Stimulated activated CD8-positive, alpha-beta memory T cell treated with anti-CD3 and anti-CD28 coated beads, Interleukin-4, amount 100 ng/mL, for 4 hours (primary cell): ENCODE results near the gene AFAP1L1.
"Not testable (repeated sequence)": the region's sequence is repeated elsewhere in the genome, so short reads cannot be mapped to it uniquely, and the experiment has no call there.

ENCODE experiments used
- DNase-seq, 2 donors: peaks; one replicate each; pipeline ENCODE4 v3.0.0-alpha.2; 2020; ENCODE audit warnings: low read depth in 2 of 2, low spot score in 1 of 2

The AFAP1L1 gene

GRCh38 chr5:149261246-149261645, 10.4 kb upstream of the AFAP1L1 start:
- no peak for DNase-seq

GRCh38 chr5:149262315-149262714, 9.3 kb upstream of the AFAP1L1 start:
- no peak for DNase-seq

GRCh38 chr5:149264439-149265067, 7.1 kb upstream of the AFAP1L1 start:
- DNase-seq, result peak in 1 of 2 donors; percentile 13

DNA sequence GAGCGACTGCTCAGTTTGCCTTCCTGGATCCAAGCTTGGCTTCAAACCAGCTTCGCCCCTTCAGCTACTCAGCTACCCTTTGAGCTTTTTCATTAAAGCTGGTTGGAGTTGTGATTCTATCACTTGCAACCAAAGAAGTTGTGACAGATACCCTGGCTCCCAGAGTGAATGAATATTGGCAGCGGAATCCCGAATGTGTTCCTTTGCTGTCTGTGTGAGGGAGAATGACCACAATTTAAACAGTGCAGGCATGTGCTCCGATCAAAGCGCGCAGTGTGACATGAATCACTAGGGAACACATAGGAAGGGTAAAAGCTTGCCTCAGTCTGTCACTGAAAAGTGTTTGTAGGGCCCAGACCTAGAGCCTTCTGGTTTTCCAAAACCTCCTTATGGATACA, 6.6 kb upstream of the AFAP1L1 start:
- DNase-seq, result no peak

- DNase-seq, result no peak
These were observed 6.1 kb upstream of the AFAP1L1 start for GRCh38 chr5:149265597-149265996.

GRCh38 chr5:149267241-149267973, 4.3 kb upstream of the AFAP1L1 start:
- no peak for DNase-seq

- DNase-seq, result no peak
These were observed 2.6 kb upstream of the AFAP1L1 start for GRCh38 chr5:149268928-149269557.

- DNase-seq, result no peak
These were observed 404 bp upstream of the AFAP1L1 start for GRCh38 chr5:149271195-149271715.

DNA sequence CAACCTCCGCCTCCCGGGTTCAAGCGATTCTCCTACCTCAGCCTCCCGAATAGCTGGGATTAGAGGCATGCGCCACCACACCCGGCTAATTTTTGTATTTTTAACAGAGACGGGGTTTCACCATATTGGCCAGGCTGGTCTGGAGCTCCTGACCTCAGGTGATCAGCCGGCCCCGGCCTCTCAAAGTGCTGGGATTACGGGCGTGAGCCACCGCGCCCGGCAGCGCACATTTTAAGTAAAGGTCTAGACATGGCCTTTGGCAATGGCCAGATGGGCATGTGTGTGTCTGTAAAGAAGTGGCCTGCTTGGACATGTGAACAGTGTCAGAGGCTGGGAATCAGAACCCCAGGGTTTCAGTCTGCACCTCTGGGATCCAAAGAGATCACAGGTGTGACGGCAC, 1.1 kb downstream of the AFAP1L1 start:
- DNase-seq, result not testable (repeated sequence)

DNA sequence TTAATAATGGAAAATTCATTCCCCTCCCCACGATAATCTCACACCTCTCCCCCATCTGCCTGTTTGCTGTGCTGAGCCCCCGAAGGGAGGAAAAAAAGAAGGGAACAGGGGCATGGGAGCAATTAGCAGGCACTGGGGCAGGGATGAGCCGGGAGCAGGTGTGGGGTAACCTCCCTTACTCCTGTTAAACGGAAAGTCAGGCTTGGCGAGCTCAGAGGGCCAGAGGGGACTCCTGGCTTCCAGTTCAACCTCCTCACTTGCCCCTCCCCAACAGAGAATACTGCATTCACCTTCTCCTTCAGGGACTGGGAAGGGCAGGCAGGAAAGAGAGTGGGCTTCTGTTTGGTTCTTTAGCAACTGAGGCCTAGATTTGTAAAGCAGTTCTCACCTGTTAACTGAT, 1.6 kb downstream of the AFAP1L1 start:
- DNase-seq, result no peak

DNA sequence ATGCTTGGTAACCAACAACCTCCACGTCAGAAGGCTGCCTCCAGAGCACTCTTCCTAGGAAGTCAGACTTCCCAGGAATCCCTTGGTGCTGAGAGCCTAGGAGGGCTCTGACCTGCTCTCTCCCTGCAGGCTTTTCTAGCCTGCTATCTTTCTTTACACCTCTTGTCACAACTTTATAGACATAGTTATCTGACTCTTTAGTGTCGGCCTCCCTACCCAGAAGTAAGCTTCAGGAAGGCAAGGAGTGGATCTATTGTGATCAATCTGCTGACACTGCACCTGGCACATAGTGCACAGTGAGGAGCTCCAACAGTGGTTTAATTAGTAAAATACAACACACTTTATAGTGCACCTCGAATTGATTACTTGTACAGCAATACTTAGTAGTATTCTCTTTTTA, 2.3 kb downstream of the AFAP1L1 start:
- DNase-seq, result no peak

GRCh38 chr5:149274939-149275338, 3.3 kb downstream of the AFAP1L1 start:
- DNase-seq, result no peak

- no peak for DNase-seq
These were observed 6.1 kb downstream of the AFAP1L1 start for GRCh38 chr5:149277801-149278200.

- no peak for DNase-seq
These were observed 7.0 kb downstream of the AFAP1L1 start for GRCh38 chr5:149278451-149279210.

GRCh38 chr5:149279661-149280060, 8.0 kb downstream of the AFAP1L1 start:
- no peak for DNase-seq

GRCh38 chr5:149280124-149280523, 8.5 kb downstream of the AFAP1L1 start:
- no peak for DNase-seq

DNA sequence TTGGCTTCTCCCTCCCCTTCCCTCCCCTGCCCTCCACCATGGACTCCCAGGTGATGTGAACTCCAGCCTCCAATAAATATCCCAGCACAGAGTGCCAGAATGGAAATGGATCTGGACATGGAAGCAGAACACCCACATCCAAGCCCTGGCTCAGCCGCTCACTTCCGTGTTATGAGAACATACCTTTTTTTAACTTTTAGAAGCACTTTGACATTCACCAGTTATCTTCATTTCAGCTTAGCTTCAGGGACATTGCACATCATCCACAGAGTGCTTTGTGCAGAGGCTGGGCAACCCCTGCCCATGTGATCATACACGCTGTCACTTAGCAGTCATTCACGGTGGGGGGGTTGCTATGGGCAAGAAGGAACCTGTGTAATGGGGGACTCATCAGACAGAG, 9.1 kb downstream of the AFAP1L1 start:
- DNase-seq, result no peak

DNA sequence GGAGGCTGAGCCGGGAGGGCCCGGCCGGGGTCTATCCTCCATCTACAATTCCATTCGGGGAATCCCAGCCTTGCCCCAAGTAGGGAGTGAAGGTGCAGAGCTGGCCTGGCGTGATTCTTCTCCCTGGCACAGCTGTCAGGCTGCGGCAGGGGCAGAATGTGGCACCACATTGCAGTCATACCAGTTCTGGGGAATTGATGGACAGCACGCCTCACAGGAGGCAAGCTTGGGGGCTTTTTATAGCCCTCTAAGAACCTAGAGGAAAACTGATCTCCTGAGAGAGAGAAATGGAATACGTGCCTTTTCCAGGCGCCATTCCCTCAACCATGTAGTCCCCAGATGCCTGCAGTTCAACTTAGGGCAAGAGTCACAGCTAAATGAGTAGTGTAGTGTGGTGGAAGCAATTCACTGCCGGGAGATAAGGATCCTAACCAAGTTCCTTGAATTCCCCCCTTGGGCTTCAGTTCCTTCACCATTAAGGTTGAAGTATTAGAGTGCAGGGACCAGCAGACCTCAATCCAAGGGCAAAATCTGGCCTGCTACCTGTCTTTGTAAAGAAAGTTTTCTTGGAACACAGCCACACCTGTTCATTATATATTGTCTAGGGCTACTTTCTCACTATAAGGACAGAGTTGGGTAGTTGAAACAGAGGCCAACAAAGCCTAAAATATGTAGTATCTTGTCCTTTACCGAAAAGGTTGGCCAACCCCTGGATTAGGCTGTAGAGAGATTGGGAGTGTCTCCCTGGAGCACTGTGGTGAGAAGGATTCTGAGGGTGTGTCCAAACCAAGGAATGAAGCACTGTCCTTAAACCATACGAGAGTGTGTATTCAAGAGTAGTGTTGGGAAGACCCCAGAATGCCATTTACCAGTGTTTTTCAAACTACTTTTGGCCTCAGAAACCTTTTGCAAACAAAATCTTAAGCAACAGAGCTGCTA, 10.6 kb downstream of the AFAP1L1 start:
- DNase-seq, result no peak

DNA sequence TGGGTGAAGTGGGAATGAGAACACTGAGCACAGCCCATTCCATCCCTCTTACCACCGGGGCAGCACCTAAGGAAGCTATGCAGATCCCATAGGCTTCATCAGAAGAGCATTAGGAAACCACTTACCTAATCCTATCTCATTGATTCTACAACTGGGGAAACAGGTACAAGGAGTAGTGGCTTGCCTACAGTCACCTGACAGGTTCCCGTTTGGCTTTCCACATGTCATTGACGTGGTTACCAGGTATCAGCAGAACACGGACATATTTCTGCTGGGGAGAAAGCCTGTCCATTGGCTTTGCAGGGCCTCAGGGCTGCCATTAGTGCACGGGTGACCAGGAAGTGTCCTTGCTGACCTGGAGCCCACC, 11.3 kb downstream of the AFAP1L1 start:
- DNase-seq, result no peak
